SKM-1 (cell line): ENCODE measurements around the gene ACTR5.
"Not testable (repeated sequence)": the region's sequence is repeated elsewhere in the genome, so short reads cannot be mapped to it uniquely, and the experiment has no call there.

ENCODE experiments used
- DNase-seq: peaks from one replicate; lab custom pipeline; 2025; ENCODE audit not compliant: unreplicated experiment; lab: John Stamatoyannopoulos, UW

The ACTR5 gene

DNA sequence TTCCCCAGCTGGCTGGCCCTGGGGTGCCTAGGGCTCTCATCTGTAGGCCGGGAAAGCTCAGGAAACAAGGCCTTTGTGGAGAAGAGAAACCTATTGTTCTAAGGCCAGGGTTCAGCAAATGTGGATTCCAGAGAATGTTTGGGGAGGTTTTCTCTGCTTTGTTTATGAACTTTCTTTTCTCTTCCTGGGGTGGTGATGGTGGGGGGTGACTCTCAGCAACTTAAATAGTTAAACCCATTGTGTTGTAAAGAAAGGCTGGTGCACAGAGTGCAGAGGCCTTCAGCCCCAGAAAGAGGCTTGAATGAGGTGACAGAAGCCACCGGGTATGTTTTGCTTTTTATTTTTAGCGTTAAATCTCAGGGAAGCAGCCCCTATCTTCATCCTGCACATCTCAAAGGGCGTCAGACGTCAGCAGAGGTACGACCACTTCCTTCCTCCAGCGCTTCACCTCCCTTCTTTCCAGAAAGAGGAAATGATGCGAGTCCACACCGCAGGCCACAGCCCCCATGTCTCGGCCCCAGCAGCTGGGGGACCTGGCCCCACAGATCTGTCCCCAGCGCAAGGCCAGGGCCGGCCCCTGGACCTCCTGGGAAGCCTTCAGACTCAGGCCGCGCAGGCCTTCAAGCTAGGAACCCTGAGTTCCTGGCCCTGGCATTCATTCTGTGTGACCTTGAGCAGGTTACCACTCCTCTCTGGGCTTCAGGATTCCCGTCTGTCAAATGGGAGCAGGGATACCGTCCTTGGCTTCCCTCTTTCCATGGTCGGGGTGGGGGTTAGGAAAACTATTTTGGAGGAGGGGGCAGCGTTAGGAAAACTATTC is 56.6 kb downstream of the ACTR5 start:
- DNase-seq = peak; percentile 54

DNA sequence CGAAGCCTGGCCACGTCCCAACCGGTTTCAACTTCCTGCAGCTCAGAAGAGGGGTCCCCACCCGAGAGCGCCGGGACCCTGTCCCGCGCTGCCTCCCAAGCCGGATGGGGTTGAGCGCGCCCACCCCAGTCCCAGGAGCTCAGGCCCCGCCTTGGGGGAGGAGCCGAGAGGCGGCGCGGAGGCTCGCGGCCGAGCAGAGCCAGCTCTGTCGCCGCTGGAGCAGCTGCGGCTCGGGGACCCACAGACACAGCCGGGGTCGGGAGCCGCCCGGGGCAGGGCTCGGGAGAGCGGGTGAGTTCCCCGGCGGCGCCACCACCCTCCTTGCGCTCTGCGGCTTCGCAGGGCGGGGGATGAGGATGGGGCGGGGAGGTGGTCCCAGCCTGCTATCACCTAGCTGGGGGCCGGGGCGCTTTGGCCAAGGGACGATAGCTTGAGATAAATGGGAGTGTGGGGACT is 57.3 kb downstream of the ACTR5 start, which contains the start of gene PPP1R16B:
TSS of gene PPP1R16B (plus strand) at position 196 of the 456 bp plus-strand sequence. CDS start 30,229 bp downstream, outside the sequence.
- no peak for DNase-seq

DNA sequence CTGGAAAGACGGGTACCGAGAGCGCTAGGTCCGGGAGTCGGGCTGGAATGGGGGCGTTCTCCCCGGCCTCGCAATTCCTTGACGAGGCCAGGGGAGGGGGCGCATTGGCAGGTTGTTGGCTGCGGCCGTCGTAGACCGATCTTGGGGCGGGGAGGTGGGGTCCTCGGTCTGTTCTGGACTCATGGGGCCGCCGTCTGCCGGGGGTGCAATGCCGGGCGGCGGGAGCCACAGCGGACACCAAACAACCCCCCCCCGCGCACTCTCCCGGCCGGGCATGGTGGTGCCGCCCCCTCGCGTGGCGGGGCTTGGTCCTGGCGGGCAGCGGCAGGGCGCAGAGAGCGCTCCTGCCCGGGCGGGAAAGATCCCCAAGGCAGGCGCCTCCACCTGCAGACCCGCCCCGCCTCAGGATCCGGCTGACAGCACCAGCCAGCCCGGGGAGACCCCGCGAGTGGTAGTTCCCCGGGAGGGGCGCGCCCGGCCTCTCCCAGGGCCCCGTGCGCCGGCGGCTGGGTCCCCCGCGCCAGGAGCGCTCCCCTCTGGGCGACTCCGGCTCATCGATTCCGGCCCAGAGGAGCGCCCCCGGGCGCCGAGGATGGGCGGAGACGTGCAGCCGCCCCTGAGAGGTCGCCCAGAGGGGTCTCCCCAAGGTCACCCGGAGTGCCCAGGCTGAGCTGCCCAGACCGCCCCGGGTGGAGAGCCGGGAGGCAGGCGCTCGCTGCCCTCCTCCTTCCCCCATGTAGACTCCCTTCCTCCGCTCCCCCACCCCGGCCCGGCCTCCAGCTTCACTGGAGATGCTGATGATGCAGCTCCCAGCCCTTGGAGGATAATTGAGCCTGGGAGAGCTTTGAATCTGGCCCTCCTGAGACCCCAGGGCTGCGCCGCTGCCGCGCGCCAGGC is 57.9 kb downstream of the ACTR5 start:
- DNase-seq = no peak

DNA sequence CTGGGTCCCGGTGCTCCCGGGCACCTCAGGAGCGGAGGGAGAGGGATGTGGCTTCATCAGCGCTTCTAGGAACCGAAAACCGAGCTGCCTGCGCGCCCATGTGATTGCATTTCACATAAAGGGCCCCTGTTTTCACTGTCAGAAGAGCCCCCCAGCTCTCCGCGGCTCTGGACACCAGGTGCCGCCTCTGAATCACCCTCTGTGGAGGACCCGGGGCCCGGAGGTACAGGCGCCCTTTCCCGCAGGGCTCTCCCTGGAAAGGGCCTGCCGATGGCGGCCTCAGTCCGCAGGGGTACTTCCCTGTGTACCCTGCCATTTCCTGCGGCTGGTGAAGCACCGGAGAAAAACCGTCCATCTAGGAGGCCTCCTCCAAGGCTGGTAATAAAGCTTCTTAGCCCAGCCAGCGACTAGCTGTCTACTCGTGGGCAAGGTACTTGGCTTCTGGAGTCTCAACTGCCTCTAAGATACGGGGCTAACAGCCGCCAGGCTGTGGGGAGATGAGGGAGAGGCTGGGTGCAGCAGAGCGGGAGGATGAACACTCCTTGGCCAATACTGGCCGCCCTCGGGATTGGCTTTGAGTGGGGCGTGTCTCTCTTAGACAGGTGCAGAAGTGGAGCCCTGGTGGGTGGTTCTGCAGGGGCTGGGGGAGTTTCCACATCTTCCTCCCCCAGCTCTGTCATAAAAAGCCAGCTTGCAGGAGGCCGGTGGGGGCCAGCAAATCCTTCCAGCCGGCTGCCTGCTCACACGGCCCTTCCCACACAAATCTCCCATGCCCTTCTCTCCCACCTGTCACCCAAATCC is 58.8 kb downstream of the ACTR5 start:
- no peak for DNase-seq

DNA sequence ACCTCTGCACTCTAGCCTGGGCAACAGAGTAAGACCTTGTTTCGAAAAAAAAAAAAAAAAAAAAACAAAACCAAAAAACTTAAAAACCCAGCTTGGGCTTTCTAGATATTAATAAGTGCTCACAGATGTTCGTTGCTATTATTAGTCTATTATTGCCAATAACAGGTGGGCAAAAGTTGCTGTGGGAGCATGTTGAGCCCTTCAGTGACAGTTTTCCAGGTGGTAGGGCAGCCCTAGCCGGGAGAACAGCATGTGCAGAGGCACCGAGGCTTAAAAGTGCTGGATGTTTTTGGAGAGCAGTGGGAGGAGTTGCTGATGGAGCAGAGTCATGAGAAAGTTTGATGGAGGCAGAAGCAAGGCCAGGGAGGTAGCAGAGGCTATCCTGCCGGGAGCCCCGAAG is 61.7 kb downstream of the ACTR5 start:
- DNase-seq = no peak

DNA sequence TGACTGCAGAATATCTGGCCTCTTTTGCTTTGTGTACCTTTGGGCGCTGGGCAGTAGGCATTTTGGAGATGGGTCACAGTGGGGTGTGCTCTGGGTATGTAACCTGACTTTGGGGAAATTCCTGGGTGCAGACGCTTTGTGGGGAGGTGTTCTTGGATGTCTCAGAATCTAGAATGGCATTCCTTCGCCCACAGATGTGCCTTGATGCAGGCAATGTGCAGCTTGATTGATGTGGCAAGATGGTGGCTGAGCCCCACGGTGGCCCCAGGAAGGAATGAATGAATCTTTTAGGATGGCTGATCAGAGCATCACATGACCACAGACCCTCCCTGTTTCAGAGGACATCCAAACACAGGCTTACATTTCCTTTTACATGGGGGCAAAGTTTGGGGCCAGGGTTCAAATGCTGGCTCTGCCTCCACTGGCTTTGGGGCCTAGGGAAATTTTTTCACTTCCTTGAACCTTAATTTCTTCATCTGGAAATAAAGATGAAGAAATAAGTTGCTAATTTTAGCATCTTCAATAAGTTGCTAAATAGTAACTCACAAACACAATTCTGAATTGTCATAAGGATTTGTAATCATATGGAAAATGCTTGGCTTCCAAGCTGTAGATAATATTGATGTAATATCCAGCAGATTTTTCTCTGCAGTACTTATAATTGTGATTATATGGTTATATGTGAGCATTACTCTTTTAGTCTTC is 62.8 kb downstream of the ACTR5 start:
- DNase-seq = peak; percentile 23

DNA sequence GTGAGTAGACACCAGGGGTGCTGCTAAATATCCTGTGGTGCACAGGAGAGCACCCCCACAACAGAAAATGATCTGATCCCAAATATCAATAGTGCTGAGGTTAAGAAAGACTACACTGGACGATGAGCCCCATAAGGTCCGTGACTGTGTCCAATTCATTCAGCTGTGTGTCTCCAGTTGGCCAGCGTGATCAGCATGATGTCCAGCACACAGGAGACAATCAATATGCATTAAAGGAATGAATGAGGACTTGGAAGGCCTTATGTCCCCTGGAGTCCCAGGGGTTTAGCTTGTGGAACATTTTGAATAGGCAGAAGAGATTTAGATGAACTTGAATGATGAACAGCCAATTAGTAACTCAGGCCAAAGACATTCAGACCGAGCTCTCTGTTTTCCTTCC is 63.5 kb downstream of the ACTR5 start:
- DNase-seq = no peak

DNA sequence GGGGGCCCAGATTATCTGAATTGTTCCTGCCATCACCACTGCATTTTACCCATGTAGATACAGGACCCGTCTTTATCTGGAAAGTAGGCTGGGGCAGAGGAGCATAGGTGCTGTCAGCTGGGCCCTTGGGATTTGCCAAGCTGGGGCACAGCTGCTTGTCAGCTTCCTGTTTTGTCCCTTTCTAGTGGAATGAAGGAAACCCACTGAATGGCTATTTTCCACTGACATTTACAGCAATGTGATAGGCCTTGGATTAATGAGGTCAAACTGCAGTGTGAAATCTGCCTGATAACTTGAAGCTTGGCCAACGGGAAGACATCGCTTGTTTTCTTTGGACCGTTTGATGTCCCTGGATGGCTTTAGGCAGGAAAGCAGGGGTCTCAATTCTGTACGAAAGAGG is 63.9 kb downstream of the ACTR5 start:
- DNase-seq = no peak

DNA sequence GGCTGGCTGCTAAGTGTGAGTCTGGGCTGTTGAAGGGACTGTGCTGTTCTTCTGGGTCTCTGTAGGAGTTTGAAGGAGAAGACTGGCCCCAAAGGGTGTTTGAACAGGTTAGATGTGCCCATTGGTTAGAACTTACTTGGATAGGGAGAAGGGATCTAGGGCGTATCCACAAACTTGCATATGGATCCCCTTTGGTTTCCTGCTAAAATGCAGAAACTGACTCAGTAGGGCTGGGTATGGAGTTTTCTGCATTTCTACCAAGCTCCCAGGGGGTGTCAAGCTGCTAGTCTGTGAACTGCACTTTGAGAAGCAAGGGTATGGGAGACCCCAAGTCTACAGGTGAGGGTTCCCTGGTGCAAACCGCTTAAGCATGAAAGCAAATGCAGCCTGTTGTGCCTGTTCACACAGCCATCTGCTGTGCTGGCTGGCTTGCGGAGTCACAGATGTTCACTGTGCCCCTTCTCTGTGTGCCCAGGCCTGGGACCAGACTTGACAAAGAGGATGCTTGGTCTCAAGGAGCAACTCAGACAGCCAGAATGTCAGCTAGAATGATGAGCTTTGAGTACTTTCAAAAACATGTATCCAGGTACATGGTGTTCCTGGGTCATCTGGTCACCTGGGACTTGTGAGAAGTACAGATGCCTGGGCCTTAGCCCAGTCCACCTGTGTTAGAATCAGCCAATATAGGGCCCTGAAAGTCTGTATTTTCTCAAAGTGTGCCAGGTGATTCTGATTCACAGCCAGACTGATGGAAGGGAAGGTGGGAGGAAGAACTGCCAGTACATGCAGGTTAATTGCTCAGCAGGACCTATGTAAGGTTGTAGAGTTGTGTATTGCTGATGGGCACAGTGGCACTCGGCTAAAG is 64.7 kb downstream of the ACTR5 start:
- no peak for DNase-seq

DNA sequence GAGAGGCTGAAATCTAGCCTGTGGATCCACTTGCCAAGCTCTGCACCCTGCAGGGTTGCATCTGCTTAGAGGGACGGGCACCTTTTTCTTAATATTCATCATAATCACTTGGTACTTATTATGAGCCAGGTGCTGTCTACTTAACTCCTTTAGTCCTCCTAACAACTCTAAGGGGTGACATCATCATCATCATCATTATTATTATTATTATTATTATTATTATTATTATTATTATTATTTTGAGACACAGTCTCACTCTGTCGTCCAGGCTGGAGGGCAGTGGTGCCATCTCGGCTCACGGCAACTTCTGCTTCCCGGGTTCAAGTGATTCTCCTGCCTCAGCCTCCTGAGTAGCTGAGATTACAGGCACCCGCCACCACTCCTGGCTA is 65.3 kb downstream of the ACTR5 start:
- not testable (repeated sequence) for DNase-seq

DNA sequence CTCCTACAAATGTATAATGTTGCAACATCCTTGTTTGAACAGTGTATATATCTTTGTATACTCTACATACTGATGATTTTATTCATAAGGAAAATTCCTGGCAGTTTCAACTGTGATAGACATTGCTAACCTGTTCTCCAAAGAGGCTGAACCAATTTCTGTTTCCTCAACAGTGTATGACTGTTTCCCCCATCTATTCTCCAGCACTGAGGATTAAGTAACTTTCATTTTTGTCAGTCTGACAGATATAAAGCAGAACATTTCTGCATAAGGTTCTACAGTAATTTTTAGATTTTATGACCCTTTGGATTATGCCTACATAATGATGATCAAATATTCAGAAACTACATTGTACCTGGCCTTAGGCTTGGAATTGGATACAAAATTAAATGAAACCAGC is 67.2 kb downstream of the ACTR5 start:
- no peak for DNase-seq

DNA sequence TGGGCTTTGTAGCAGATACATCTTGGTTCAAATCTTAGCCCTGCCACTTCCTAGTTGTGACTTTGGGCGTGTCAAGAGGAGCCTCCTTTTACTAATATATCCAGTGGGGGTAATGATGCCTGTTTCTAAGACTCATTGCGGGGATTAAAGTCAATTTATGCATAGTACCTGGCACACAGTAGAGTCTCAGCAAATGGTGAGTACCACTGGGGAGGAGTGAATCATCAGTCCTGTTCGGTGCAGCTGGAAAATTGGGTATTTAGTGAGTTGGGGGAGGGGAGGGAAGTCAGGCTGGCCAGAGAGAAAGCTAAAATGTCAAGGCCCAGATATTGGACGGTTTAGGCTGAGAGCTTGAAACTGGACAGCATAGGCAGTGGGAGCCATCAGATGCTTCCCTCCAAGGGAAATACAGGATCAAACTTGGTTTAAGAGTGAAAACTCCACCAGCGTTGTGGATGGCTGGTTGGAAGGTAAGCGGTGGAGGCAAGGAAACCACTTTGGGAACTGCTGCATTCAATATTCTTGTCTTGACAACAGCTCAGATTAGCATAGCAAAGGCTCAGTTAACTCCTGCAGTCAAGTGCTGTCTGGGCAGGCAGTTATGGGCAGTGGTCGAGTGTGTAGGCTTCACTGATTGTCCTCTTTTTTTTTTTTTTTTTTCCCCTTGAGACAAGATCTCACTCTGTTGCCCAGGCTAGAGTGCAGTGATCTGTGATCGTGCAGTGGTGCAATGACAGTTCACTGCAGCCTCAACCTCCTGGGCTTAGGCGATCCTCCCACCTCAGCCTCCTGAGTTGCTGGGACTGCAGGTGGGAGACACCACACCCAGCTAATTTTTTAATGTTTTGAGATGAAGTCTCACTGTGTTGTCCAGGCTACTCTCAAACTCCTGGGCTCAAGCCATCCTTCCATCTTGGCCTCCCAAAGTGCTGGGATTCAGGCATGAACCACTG is 70.1 kb downstream of the ACTR5 start:
- no peak for DNase-seq
